ENCODE results near the gene APOA4.

Gene APOA4

GRCh38 chr11:116798368-116798767 is 24.7 kb downstream of the APOA4 start:
- no peak for DNase-seq

GRCh38 chr11:116797816-116798215 is 25.3 kb downstream of the APOA4 start:
- DNase-seq, result no peak

- no peak for DNase-seq
Measured at GRCh38 chr11:116796548-116796947, 26.6 kb downstream of the APOA4 start.

DNA sequence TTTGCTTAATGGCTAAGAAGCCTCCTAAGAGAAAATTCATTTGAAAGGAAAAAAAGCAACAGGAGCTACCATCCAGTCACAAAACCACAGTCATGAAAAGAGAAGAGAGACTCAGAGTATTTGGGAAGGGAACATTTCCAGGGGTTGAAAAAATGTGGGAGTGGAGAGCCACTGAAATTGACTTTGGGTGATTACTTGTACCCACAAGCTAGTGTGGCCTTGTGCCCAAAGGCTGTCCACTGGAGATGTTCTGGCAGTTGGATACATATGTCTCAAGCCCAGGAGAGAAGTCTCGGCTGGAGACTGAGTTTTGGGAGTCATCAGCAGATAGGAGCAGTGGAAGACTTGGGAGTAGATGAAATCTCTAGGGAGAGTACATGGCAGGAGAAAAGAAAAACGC is 28.3 kb downstream of the APOA4 start:
- no peak for DNase-seq

DNA sequence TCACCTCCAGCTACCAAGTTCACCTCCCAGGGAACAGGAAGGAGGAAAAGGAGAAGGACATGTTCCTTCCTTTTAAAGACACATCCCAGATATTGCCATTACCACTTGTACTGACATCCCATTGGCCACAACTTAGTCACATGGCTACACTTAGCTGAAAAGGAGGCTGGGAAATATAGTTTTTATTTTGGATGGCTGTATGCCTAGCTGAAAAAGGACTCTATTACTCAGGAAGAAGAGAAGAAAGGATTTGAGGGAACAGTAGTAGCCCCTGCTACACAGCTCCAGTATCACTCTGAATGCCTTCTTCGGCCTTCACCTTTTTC is 29.4 kb downstream of the APOA4 start:
- no peak for DNase-seq

GRCh38 chr11:116792869-116793771 is 30.0 kb downstream of the APOA4 start:
- DNase-seq, result no peak

- DNase-seq, result no peak
Measured at GRCh38 chr11:116792144-116792868, 30.8 kb downstream of the APOA4 start.

DNA sequence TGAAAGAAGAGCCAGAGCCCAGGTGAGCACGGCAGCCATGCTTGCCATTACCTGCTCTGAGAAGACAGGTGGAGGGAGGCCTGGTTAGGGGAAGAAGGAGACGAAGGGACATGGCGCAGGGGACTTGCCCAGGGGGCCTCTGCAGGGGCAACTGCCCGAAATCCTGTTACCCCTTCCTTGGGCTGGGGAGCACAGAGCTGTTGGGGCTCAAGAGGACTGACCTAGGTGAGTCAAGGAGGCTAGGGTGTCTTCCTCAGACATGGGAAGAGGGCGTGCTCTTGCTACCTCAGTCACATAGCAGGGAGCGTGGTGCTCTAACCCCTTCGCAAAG is 31.3 kb downstream of the APOA4 start, which contains the start of gene APOA5:
Gene APOA5, minus strand, starts transcription at position 67 of the 331 bp plus-strand sequence. Its CDS starts 19 bp downstream, at position 48.
- no peak for DNase-seq

GRCh38 chr11:116791002-116791812 is 31.9 kb downstream of the APOA4 start:
- DNase-seq, result peak; percentile 23

GRCh38 chr11:116790167-116791001 is 32.7 kb downstream of the APOA4 start:
- no peak for DNase-seq

- no peak for DNase-seq
Measured at GRCh38 chr11:116788975-116789374, 34.1 kb downstream of the APOA4 start.

- DNase-seq, result no peak
Measured at GRCh38 chr11:116788534-116788933, 34.6 kb downstream of the APOA4 start.

DNA sequence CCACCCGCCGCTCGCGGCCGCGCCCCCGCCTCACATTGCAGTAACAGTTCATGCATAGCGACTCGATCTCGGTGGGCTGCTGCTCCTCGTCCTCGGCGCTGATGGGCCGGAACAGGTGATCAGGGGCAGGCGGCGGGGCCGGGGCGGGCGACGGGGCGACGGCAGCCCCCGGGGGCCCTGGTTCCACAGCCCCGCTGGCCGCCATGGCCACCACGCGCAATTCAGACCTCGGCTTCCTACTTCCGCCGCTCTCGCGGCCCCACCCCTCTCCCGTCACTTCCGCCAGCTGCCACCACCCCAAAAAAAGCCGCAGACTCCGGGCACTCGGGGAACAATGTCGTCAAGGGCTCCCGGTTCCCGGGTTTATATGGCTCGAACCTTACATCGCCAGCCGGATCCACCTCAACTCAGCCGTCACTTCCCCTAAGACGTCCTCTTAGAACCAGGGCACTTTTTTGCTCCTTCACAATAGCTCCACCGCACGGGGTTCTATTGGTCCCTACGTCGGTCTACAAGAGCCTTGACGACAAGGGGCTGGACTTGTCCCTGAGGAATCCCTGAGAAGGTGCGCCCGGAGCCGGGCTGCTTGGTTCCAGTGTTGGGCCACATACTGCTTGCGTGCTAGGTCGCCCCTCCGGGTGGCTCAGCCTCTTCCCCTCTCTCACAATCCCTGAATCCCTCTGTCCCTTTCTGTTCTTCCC is 35.2 kb downstream of the APOA4 start, which contains the start of gene ZPR1:
Gene ZPR1, minus strand, starts transcription at position 238 of the 701 bp plus-strand sequence. Its CDS starts 33 bp downstream, at position 205.
- DNase-seq, result peak; percentile 75

DNA sequence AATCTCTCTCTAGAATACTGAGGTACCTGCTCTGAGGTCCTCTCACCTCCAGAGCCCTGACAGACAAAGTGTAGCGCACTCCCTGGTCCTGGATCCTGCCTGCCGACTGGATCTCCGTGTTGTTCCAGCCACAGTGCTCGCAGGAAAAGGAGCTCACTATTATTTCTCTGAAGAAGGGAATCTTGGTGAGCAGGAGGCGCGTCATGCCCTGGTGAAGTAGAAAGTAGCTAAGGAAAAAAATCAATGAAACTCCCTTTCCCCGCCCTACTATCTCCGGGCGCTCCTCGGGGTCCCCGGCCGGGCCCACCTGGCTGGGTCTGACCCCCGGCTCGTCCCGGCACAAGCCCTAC is 35.7 kb downstream of the APOA4 start:
- no peak for DNase-seq

GRCh38 chr11:116786966-116787365 is 36.1 kb downstream of the APOA4 start:
- DNase-seq, result no peak

DNA sequence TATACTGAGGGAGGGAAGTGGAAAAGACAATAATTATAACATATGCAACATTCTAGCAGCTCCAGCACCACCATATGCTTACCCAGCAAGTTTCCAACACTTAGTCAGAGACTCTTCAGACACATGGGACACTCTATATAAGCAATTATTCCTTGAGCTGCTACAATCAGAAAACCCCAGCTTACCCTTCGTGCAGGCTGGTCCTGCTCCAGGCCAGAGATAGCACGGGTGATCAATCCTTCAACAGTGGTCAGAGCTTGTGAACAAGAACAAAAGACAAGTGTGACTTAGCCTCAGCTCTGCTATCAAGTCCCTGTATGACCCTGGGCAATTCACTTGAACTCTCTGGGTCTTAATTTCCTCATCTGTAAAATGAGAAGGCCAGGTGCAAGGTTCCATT is 36.8 kb downstream of the APOA4 start:
- no peak for DNase-seq

GRCh38 chr11:116782728-116783127 is 40.4 kb downstream of the APOA4 start:
- no peak for DNase-seq

DNA sequence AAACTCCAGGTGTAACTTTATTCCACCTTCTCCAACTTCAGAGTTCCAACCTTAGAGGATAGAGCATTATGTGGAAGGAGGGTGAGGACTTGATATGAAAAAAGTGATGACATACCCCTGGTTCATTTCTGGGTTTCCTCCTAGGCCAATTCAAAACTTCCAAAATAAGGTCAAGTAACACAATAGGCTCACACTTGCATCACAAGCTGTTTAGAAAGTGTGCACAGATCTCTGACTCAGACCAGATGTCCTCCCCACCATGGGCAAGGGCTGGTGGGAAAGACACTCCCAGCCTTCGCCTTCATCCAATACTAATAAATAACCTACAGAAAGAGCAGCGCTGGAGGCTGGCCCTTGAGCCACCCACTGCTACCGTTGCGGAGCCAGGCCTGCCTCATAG is 44.5 kb downstream of the APOA4 start:
- DNase-seq, result no peak

GRCh38 chr11:116777056-116777455 is 46.0 kb downstream of the APOA4 start:
- no peak for DNase-seq

DNA sequence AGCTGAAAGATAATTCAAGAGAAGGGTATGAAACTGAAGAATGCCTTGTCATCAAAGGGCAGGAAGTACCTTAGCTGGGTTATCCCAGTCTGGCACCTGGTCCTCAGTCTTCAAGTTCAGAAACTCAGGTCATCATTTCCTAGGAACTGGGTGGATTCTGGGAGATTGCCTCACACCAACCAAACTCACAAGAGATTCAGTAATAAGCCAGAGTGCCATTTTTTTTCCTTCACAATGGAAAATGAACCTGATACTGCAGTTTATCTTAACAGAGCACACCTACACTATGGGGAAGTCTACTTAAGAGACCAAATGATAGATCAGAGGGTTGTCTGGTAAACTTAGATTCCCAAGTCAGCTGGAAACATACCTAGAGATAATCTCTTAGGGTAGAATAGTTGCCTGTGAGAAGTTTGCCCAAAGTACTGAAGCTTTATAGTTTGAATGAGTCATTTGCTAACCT is 46.6 kb downstream of the APOA4 start:
- no peak for DNase-seq

- no peak for DNase-seq
Measured at GRCh38 chr11:116775975-116776374, 47.1 kb downstream of the APOA4 start.

- DNase-seq, result no peak
Measured at GRCh38 chr11:116774661-116775060, 48.4 kb downstream of the APOA4 start.

All from NCI-H1105 treated with DMSO at 0.1 percent for 48 hours (cell line).